ENCODE measurements around the gene RRM1. TPM values are rescaled to one million over a fixed set of nuclear protein-coding genes. Genes with fewer than 3 reads are reported as not detected.

RRM1 gene
- total and polyA plus RNA-seq, 2 of the 13 experiments (the other 11 are each of a cell fraction or from before 2014, with no cell fraction given): 17.3 to 108 TPM

DNA sequence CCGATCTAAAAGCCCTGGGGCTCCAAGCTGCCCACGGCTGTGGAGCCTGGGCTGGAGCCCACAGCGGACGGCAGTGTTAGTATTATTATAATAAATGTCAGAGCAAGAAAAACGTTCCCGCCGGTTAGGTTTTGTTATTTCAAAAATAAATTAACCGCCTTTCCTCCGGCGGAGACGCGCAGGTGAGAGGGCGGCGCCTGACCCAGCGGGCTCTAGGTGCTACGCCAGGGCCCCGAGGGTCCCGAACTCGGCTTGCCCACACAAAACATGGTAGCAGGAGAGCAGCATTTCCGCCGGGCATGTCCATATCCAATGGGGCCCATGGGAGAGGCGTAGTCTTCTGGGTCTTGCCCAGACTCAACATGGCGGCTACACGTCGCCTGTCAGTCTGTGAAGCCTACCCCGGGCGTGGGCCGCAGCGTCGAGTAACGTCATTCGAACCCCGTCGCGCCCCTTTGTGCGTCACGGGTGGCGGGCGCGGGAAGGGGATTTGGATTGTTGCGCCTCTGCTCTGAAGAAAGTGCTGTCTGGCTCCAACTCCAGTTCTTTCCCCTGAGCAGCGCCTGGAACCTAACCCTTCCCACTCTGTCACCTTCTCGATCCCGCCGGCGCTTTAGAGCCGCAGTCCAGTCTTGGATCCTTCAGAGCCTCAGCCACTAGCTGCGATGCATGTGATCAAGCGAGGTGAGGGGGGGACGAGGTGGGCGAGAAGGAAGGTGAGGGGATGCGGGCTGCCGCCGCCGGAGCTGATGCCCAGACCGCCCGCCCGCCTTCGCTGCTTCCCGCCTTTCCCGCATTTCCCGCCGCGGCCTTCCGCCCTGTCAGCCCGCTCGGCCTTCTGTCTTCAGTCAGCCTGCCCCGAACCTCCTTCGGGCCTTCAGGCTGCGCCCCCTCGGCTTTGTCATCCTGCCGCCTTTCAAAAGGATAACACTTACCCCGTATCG lies at the start of gene RRM1 (continued):
- TF ChIP-seq, protein P1, sequence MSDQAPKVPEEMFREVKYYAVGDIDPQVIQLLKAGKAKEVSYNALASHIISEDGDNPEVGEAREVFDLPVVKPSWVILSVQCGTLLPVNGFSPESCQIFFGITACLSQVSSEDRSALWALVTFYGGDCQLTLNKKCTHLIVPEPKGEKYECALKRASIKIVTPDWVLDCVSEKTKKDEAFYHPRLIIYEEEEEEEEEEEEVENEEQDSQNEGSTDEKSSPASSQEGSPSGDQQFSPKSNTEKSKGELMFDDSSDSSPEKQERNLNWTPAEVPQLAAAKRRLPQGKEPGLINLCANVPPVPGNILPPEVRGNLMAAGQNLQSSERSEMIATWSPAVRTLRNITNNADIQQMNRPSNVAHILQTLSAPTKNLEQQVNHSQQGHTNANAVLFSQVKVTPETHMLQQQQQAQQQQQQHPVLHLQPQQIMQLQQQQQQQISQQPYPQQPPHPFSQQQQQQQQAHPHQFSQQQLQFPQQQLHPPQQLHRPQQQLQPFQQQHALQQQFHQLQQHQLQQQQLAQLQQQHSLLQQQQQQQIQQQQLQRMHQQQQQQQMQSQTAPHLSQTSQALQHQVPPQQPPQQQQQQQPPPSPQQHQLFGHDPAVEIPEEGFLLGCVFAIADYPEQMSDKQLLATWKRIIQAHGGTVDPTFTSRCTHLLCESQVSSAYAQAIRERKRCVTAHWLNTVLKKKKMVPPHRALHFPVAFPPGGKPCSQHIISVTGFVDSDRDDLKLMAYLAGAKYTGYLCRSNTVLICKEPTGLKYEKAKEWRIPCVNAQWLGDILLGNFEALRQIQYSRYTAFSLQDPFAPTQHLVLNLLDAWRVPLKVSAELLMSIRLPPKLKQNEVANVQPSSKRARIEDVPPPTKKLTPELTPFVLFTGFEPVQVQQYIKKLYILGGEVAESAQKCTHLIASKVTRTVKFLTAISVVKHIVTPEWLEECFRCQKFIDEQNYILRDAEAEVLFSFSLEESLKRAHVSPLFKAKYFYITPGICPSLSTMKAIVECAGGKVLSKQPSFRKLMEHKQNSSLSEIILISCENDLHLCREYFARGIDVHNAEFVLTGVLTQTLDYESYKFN (CRISPR knock-in tag; conservative IDR thresholded peaks at IDR 0.05): no peak; the same call in 1 of the 2 replicates
- peak; percentile 97 for TF ChIP-seq KDM2A (CRISPR knock-in tag; IDR thresholded peaks at IDR 0.05; ENCODE audit: borderline replicate concordance, low read depth)
- no peak for TF ChIP-seq ADNP (CRISPR knock-in tag; IDR thresholded peaks at IDR 0.05)
- TF ChIP-seq, protein P2, sequence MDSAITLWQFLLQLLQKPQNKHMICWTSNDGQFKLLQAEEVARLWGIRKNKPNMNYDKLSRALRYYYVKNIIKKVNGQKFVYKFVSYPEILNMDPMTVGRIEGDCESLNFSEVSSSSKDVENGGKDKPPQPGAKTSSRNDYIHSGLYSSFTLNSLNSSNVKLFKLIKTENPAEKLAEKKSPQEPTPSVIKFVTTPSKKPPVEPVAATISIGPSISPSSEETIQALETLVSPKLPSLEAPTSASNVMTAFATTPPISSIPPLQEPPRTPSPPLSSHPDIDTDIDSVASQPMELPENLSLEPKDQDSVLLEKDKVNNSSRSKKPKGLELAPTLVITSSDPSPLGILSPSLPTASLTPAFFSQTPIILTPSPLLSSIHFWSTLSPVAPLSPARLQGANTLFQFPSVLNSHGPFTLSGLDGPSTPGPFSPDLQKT (CRISPR knock-in tag; IDR thresholded peaks at IDR 0.05; ENCODE audit: borderline replicate concordance): no peak
- peak; percentile 76; the same call in 1 of the 2 replicates for TF ChIP-seq SIN3A (IDR thresholded peaks at IDR 0.05; ENCODE audit: borderline replicate concordance, low read depth, low read length)
- TF ChIP-seq, protein P3, sequence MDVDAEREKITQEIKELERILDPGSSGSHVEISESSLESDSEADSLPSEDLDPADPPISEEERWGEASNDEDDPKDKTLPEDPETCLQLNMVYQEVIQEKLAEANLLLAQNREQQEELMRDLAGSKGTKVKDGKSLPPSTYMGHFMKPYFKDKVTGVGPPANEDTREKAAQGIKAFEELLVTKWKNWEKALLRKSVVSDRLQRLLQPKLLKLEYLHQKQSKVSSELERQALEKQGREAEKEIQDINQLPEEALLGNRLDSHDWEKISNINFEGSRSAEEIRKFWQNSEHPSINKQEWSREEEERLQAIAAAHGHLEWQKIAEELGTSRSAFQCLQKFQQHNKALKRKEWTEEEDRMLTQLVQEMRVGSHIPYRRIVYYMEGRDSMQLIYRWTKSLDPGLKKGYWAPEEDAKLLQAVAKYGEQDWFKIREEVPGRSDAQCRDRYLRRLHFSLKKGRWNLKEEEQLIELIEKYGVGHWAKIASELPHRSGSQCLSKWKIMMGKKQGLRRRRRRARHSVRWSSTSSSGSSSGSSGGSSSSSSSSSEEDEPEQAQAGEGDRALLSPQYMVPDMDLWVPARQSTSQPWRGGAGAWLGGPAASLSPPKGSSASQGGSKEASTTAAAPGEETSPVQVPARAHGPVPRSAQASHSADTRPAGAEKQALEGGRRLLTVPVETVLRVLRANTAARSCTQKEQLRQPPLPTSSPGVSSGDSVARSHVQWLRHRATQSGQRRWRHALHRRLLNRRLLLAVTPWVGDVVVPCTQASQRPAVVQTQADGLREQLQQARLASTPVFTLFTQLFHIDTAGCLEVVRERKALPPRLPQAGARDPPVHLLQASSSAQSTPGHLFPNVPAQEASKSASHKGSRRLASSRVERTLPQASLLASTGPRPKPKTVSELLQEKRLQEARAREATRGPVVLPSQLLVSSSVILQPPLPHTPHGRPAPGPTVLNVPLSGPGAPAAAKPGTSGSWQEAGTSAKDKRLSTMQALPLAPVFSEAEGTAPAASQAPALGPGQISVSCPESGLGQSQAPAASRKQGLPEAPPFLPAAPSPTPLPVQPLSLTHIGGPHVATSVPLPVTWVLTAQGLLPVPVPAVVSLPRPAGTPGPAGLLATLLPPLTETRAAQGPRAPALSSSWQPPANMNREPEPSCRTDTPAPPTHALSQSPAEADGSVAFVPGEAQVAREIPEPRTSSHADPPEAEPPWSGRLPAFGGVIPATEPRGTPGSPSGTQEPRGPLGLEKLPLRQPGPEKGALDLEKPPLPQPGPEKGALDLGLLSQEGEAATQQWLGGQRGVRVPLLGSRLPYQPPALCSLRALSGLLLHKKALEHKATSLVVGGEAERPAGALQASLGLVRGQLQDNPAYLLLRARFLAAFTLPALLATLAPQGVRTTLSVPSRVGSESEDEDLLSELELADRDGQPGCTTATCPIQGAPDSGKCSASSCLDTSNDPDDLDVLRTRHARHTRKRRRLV (CRISPR knock-in tag; IDR thresholded peaks at IDR 0.05): peak; percentile 73; the same call in 1 of the 2 replicates
- no peak for TF ChIP-seq SMYD3 (CRISPR knock-in tag; IDR thresholded peaks at IDR 0.05)
- TF ChIP-seq RARG (CRISPR knock-in tag; IDR thresholded peaks at IDR 0.05; ENCODE audit: low read depth): no peak
- TF ChIP-seq, protein P4, sequence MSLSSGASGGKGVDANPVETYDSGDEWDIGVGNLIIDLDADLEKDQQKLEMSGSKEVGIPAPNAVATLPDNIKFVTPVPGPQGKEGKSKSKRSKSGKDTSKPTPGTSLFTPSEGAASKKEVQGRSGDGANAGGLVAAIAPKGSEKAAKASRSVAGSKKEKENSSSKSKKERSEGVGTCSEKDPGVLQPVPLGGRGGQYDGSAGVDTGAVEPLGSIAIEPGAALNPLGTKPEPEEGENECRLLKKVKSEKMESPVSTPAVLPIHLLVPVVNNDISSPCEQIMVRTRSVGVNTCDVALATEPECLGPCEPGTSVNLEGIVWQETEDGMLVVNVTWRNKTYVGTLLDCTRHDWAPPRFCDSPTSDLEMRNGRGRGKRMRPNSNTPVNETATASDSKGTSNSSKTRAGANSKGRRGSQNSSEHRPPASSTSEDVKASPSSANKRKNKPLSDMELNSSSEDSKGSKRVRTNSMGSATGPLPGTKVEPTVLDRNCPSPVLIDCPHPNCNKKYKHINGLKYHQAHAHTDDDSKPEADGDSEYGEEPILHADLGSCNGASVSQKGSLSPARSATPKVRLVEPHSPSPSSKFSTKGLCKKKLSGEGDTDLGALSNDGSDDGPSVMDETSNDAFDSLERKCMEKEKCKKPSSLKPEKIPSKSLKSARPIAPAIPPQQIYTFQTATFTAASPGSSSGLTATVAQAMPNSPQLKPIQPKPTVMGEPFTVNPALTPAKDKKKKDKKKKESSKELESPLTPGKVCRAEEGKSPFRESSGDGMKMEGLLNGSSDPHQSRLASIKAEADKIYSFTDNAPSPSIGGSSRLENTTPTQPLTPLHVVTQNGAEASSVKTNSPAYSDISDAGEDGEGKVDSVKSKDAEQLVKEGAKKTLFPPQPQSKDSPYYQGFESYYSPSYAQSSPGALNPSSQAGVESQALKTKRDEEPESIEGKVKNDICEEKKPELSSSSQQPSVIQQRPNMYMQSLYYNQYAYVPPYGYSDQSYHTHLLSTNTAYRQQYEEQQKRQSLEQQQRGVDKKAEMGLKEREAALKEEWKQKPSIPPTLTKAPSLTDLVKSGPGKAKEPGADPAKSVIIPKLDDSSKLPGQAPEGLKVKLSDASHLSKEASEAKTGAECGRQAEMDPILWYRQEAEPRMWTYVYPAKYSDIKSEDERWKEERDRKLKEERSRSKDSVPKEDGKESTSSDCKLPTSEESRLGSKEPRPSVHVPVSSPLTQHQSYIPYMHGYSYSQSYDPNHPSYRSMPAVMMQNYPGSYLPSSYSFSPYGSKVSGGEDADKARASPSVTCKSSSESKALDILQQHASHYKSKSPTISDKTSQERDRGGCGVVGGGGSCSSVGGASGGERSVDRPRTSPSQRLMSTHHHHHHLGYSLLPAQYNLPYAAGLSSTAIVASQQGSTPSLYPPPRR (CRISPR knock-in tag; IDR thresholded peaks at IDR 0.05; ENCODE audit: borderline replicate concordance): 0 out of 2 replicates have a peak, but pooled peaks have one; percentile 28
- no peak for TF ChIP-seq SRSF4 (IDR thresholded peaks at IDR 0.05; ENCODE audit: low read depth, low read length, poor library complexity, severe bottlenecking)
- no peak; the same call in 1 of the 2 replicates for TF ChIP-seq KDM4B (CRISPR knock-in tag; IDR thresholded peaks at IDR 0.05)
- no peak for TF ChIP-seq ZNF274 (CRISPR knock-in tag; IDR thresholded peaks at IDR 0.05)

Measured in HepG2 (cell line).